Endodermal cell (in vitro differentiated cells): ENCODE results near the gene BRF1. TPM values are rescaled to one million over a fixed set of nuclear protein-coding genes. Genes with fewer than 3 reads are reported as not detected.
A peak's percentile ranks its signal among the peaks of the same experiment; 100 is the strongest.

Source experiments
- DNase-seq: peaks from one replicate; pipeline ENCODE4 v3.0.0-alpha.2; 2017
- H3K27ac ChIP-seq: 2 replicates; pipeline ENCODE4 v1.5.1; 2013; ENCODE audit warnings: mild to moderate bottlenecking, low read depth, low read length, moderate library complexity
- H3K27me3 ChIP-seq: 2 replicates; pipeline ENCODE4 v1.6.1; 2013; ENCODE audit warnings: mild to moderate bottlenecking, low read length, moderate library complexity; ENCODE audit not compliant: insufficient read depth, control insufficient read depth, poor library complexity, severe bottlenecking
- H3K36me3 ChIP-seq: 2 replicates; pipeline ENCODE4 v1.7.0; 2013; ENCODE audit warnings: mild to moderate bottlenecking, low read length, moderate library complexity; ENCODE audit not compliant: control insufficient read depth, insufficient read depth
- H3K4me1 ChIP-seq: one replicate; pipeline ENCODE4 v1.7.0; 2013; ENCODE audit warnings: low read length; ENCODE audit not compliant: control insufficient read depth, insufficient read depth
- H3K4me3 ChIP-seq: 2 replicates; pipeline ENCODE4 v1.5.1; 2013; ENCODE audit warnings: mild to moderate bottlenecking, low read length, moderate library complexity
- H3K9ac ChIP-seq: 2 replicates; pipeline ENCODE4 v1.6.1; 2013; ENCODE audit warnings: mild to moderate bottlenecking, low read length, moderate library complexity; ENCODE audit not compliant: poor library complexity, severe bottlenecking; ENCODE audit errors: extremely low read depth
- H3K9me3 ChIP-seq: 2 replicates; pipeline ENCODE4 v1.6.1; 2013; ENCODE audit warnings: mild to moderate bottlenecking, low read length, moderate library complexity; ENCODE audit not compliant: control insufficient read depth
- H3K27ac Mint-ChIP-seq: 2 replicates; pipeline ENCODE4 v1.8.0; 2020; ENCODE audit warnings: mixed read lengths
- H3K27me3 Mint-ChIP-seq: 2 replicates; pipeline ENCODE4 v1.8.0; 2021; ENCODE audit warnings: mild to moderate bottlenecking, mixed read lengths; ENCODE audit not compliant: insufficient read depth
- H3K36me3 Mint-ChIP-seq: 2 replicates; pipeline ENCODE4 v1.8.0; 2020; ENCODE audit warnings: low read depth, mixed read lengths
- H3K4me1 Mint-ChIP-seq: 2 replicates; pipeline ENCODE4 v1.8.0; 2020; ENCODE audit warnings: mixed read lengths
- H3K4me3 Mint-ChIP-seq: 2 replicates; pipeline ENCODE4 v1.8.0; 2020; ENCODE audit warnings: mild to moderate bottlenecking, moderate library complexity, mixed read lengths
- H3K9me3 Mint-ChIP-seq: 2 replicates; pipeline ENCODE4 v1.8.0; 2020; ENCODE audit warnings: mild to moderate bottlenecking, mixed read lengths
- CTCF ChIP-seq: fragments of 200-600 bp; sonication (generic); conservative IDR thresholded peaks from 2 replicates; pipeline ENCODE4 v1.5.0; 2021; ENCODE audit warnings: antibody characterized with exemption, mild to moderate bottlenecking
- WGBS, 2 experiments: methylation state at CpG; one replicate each; pipeline versions ENCODE4 v1.1.5 to v1.1.7; 2013; ENCODE audit warnings: missing lambda C conversion rate in 2 of 2, mixed read lengths in 1 of 2; ENCODE audit not compliant: insufficient coverage in 1 of 2, insufficient read length in 1 of 2; 5-methylcytosine and 5-hydroxymethylcytosine counted together
- total RNA-seq, 2 donors: library from RNA; stranded (reverse); fragmentation: NEBNext Ultra II Directional in 1 of 2; extraction: Animal tissue kit (Norgen Biotek cat#: 25700) in 1 of 2; gene quantifications; 2 replicates in 1 of 2; 3 replicates in 1 of 2; pipeline ENCODE4 v1.2.1, GENCODE V29; 2021

The BRF1 gene
- total RNA-seq, 2 donors from 2014 or later: 37.0 to 44.5 TPM

GRCh38 chr14:105252552-105253328 is 48.1 kb downstream of the BRF1 start:
- DNase-seq: no peak
- WGBS, 2 experiments: 93 to 95% methylated on average over 13 to 21 of the region's 21 CpGs
- Histone ChIP-seq H3K4me1 (no peaks in the 10 kb centered on the region), H3K9me3 (no peaks in the 10 kb centered on the region), H3K27me3 (no peaks in the 10 kb centered on the region), H3K27ac (no peak overlapping the region), H3K36me3 (peaks cover 15% of the 10 kb centered on the region), H3K9ac (no peak overlapping the region), H3K4me3 (no peak overlapping the region)
- Mint-ChIP-seq H3K27me3 (no peaks in the 10 kb centered on the region), H3K4me1 (no peaks in the 10 kb centered on the region), H3K4me3 (no peak overlapping the region), H3K9me3 (no peaks in the 10 kb centered on the region), H3K27ac (peak overlapping the region; percentile 55), H3K36me3 (peaks cover 16% of the 10 kb centered on the region)
- TF ChIP-seq CTCF: no peak

GRCh38 chr14:105251920-105252319 is 48.9 kb downstream of the BRF1 start:
- Mint-ChIP-seq H3K27ac (peak overlapping the region; percentile 39), H3K4me1 (peaks cover 3% of the 10 kb centered on the region), H3K4me3 (no peak overlapping the region), H3K27me3 (no peaks in the 10 kb centered on the region), H3K36me3 (peaks cover 22% of the 10 kb centered on the region), H3K9me3 (no peaks in the 10 kb centered on the region)
- Histone ChIP-seq H3K4me3 (no peak overlapping the region), H3K36me3 (peaks cover 16% of the 10 kb centered on the region), H3K9ac (no peak overlapping the region), H3K9me3 (no peaks in the 10 kb centered on the region), H3K4me1 (peaks cover 3% of the 10 kb centered on the region), H3K27ac (no peak overlapping the region), H3K27me3 (no peaks in the 10 kb centered on the region)
- WGBS, 2 experiments: 94 to 97% methylated on average over 4 to 6 of the region's 6 CpGs
- no peak for DNase-seq
- TF ChIP-seq CTCF: no peak

GRCh38 chr14:105250986-105251385 is 49.8 kb downstream of the BRF1 start:
- Mint-ChIP-seq H3K27me3 (no peaks in the 10 kb centered on the region), H3K4me3 (no peak overlapping the region), H3K36me3 (peaks cover 27% of the 10 kb centered on the region), H3K9me3 (no peaks in the 10 kb centered on the region), H3K4me1 (peaks cover 3% of the 10 kb centered on the region), H3K27ac (no peak overlapping the region)
- Histone ChIP-seq H3K27ac (no peak overlapping the region), H3K9ac (no peak overlapping the region), H3K27me3 (no peaks in the 10 kb centered on the region), H3K36me3 (peaks cover 22% of the 10 kb centered on the region), H3K4me1 (peaks cover 3% of the 10 kb centered on the region), H3K4me3 (no peak overlapping the region), H3K9me3 (no peaks in the 10 kb centered on the region)
- TF ChIP-seq CTCF: no peak
- WGBS, 2 experiments: 88 to 91% methylated on average over 3 to 4 of the region's 4 CpGs
- no peak for DNase-seq
